Measurements from ENCODE around the gene SERAC1. TPM values are rescaled to one million over a fixed set of nuclear protein-coding genes. Genes with fewer than 3 reads are reported as not detected.

Gene SERAC1
- total RNA-seq, 1 experiment from 2014 or later: 7.6 TPM

GRCh38 chr6:158174514-158174913 is 6.5 kb upstream of the SERAC1 start:
- WGBS (ENCODE audit: extremely low coverage, insufficient read length, low lambda C conversion rate): no CpG with 5 or more reads among the region's 2 CpGs
- H3K36me3 Mint-ChIP-seq (ENCODE audit: insufficient read depth in 1 of 3, low read depth in 3 of 3): peaks cover 13 to 45% (median 13%) of the 10 kb centered on the region in 3 experiments
- Histone ChIP-seq H3K4me1 (ENCODE audit: insufficient read depth, low read length) (peaks cover 6% of the 10 kb centered on the region; the same call in 1 of the 2 replicates), H3K23me2 (ENCODE audit: insufficient read length, low read depth, low read length, poor library complexity, severe bottlenecking) (no peaks in the 10 kb centered on the region), H2BK120ac (ENCODE audit: low read depth, low read length, poor library complexity, severe bottlenecking) (no peak overlapping the region), H3K27ac (ENCODE audit: insufficient read length, low read depth, low read length) (no peak overlapping the region), H4K8ac (replicated peaks; ENCODE audit: insufficient read length, low read depth, low read length) (no peak overlapping the region), H3T11ph (ENCODE audit: low read length) (no peak overlapping the region), H3K18ac (ENCODE audit: insufficient read length, low read depth, low read length) (no peak overlapping the region), H2AK5ac (ENCODE audit: insufficient read length, low read length) (no peak overlapping the region), H4K91ac (ENCODE audit: insufficient read length, low read depth, low read length) (no peak overlapping the region), H2BK20ac (ENCODE audit: low read depth, low read length, poor library complexity, severe bottlenecking) (no peak overlapping the region), H3K14ac (ENCODE audit: insufficient read depth, low read length) (no peak overlapping the region), H4K5ac (ENCODE audit: insufficient read length, low read depth, low read length) (no peak overlapping the region), H2BK5ac (ENCODE audit: insufficient read length, low read length) (no peak overlapping the region), H3K23ac (ENCODE audit: insufficient read length, low read depth, low read length) (no peak overlapping the region), H3K79me2 (ENCODE audit: insufficient read depth, low read length) (no peaks in the 10 kb centered on the region), H3K4me2 (ENCODE audit: insufficient read depth, insufficient read length, low read length) (no peak overlapping the region), H3K27me3 (ENCODE audit: insufficient read depth, low read length) (no peaks in the 10 kb centered on the region), H3K9ac (ENCODE audit: extremely low read depth, insufficient read length, low read length) (no peak overlapping the region), H3K4ac (ENCODE audit: low read depth, low read length) (no peak overlapping the region), H4K20me1 (ENCODE audit: control insufficient read depth, insufficient read depth, insufficient read length) (no peaks in the 10 kb centered on the region), H2AFZ (ENCODE audit: low read length) (no peak overlapping the region), H3K9me3 (ENCODE audit: control insufficient read depth, low read depth, low read length) (no peaks in the 10 kb centered on the region), H2BK12ac (ENCODE audit: insufficient read length, low read depth, low read length) (no peak overlapping the region), H2BK15ac (ENCODE audit: low read depth, low read length) (no peak overlapping the region), H3K56ac (ENCODE audit: insufficient read length, low read depth, low read length) (no peak overlapping the region), H3K79me1 (ENCODE audit: insufficient read depth, low read depth, low read length, poor library complexity, severe bottlenecking) (no peaks in the 10 kb centered on the region)
- peaks cover 5 to 13% of the 10 kb centered on the region in 2 experiments for H3K9me3 Mint-ChIP-seq
- DNase-seq: no peak
- H3K4me3 Mint-ChIP-seq: no peak overlapping the region
- no peak overlapping the region for H3K27ac Mint-ChIP-seq
- TF ChIP-seq CTCF (conservative IDR thresholded peaks at IDR 0.05): no peak
- no peaks in the 10 kb centered on the region for H3K27me3 Mint-ChIP-seq (ENCODE audit: low read depth)
- peaks cover 20 to 25% of the 10 kb centered on the region in 2 experiments for H3K4me1 Mint-ChIP-seq

Data from H9 (cell line).